ENCODE measurements around the gene DYRK1A.

Gene DYRK1A

GRCh38 chr21:37554661-37555379, 188.2 kb downstream of the DYRK1A start:
- no peak for DNase-seq

GRCh38 chr21:37555672-37556261, 189.2 kb downstream of the DYRK1A start:
- no peak for DNase-seq

- DNase-seq: no peak
These were observed 190.8 kb downstream of the DYRK1A start for GRCh38 chr21:37557261-37557950.

- DNase-seq: no peak
These were observed 192.2 kb downstream of the DYRK1A start for GRCh38 chr21:37558676-37559211.

- DNase-seq: no peak
These were observed 193.8 kb downstream of the DYRK1A start for GRCh38 chr21:37560385-37560784.

GRCh38 chr21:37561506-37561905, 194.9 kb downstream of the DYRK1A start:
- DNase-seq: no peak

GRCh38 chr21:37561941-37562919, 195.7 kb downstream of the DYRK1A start:
- DNase-seq: no peak

- no peak for DNase-seq
These were observed 196.5 kb downstream of the DYRK1A start for GRCh38 chr21:37562920-37563640.

GRCh38 chr21:37563641-37564340, 197.2 kb downstream of the DYRK1A start:
- peak; percentile 93 for DNase-seq

- peak; percentile 81 for DNase-seq
These were observed 197.9 kb downstream of the DYRK1A start for GRCh38 chr21:37564341-37564923.

- no peak for DNase-seq
These were observed 198.5 kb downstream of the DYRK1A start for GRCh38 chr21:37564924-37565529.

GRCh38 chr21:37565530-37566223, 199.1 kb downstream of the DYRK1A start:
- peak; percentile 49 for DNase-seq

- no peak for DNase-seq
These were observed 200.4 kb downstream of the DYRK1A start for GRCh38 chr21:37566790-37567615.

GRCh38 chr21:37568415-37568814, 201.8 kb downstream of the DYRK1A start:
- DNase-seq: no peak

GRCh38 chr21:37568916-37569315, 202.3 kb downstream of the DYRK1A start:
- no peak for DNase-seq

GRCh38 chr21:37571442-37571841, 204.9 kb downstream of the DYRK1A start:
- DNase-seq: no peak

GRCh38 chr21:37574316-37574715, 207.7 kb downstream of the DYRK1A start:
- no peak for DNase-seq

- DNase-seq: no peak
These were observed 208.2 kb downstream of the DYRK1A start for GRCh38 chr21:37574751-37575150.

GRCh38 chr21:37575580-37575979, 209.0 kb downstream of the DYRK1A start:
- DNase-seq: no peak
